Calu3 (cell line): ENCODE measurements around the gene NOL9. TPM values are rescaled to one million over a fixed set of nuclear protein-coding genes. Genes with fewer than 3 reads are reported as not detected.

Source experiments
- BruUV-seq: library from RNA; stranded (reverse); fragments of 400-500 nt; replicated peaks from 2 replicates; lab custom pipeline; 2021; lab: Mats Ljungman, UMichigan
- CTCF ChIA-PET: fragments of 300-600 bp; sonication (Branson Sonifier 250); formaldehyde crosslinking; loops from one replicate; lab custom pipeline; 2022; ENCODE audit warnings: antibody characterized with exemption; lab: Charles Lee
- DNase-seq: peaks from one replicate; pipeline ENCODE4 v3.0.0; 2022
- H3K27ac Mint-ChIP-seq: one replicate; pipeline ENCODE4 v1.8.0; 2022; ENCODE audit warnings: mixed read lengths; ENCODE audit not compliant: unreplicated experiment
- H3K27me3 Mint-ChIP-seq: one replicate; pipeline ENCODE4 v1.8.0; 2022; ENCODE audit warnings: mixed read lengths; ENCODE audit not compliant: unreplicated experiment
- H3K36me3 Mint-ChIP-seq: one replicate; pipeline ENCODE4 v1.8.0; 2022; ENCODE audit warnings: mild to moderate bottlenecking, moderate library complexity, mixed read lengths; ENCODE audit not compliant: insufficient read depth, unreplicated experiment
- H3K4me1 Mint-ChIP-seq: one replicate; pipeline ENCODE4 v1.8.0; 2022; ENCODE audit warnings: mild to moderate bottlenecking, low read depth, mixed read lengths; ENCODE audit not compliant: unreplicated experiment
- H3K4me3 Mint-ChIP-seq: one replicate; pipeline ENCODE4 v1.8.0; 2022; ENCODE audit warnings: mild to moderate bottlenecking, low read depth, moderate library complexity, mixed read lengths; ENCODE audit not compliant: unreplicated experiment
- H3K9me3 Mint-ChIP-seq: one replicate; pipeline ENCODE4 v1.8.0; 2022; ENCODE audit warnings: low read depth, mixed read lengths; ENCODE audit not compliant: unreplicated experiment
- intact Hi-C: fragments of 100-400 bp; cut with micrococcal nuclease; formaldehyde crosslinking; loops from one replicate; pipeline ENCODE4 v1.10.0; 2022; ENCODE audit not compliant: unreplicated experiment
- total RNA-seq: library from RNA; stranded (reverse); gene quantifications from 2 replicates; pipeline ENCODE4 v1.2.3, GENCODE V29; 2022
- TF ChIP-seq, protein P1 (sequence below): fragments of 200-600 bp; IDR thresholded peaks from one replicate; pipeline ENCODE4 v1.8.0; 2022; ENCODE audit warnings: antibody characterized with exemption; ENCODE audit not compliant: unreplicated experiment

Gene NOL9
- total RNA-seq, 1 experiment from 2014 or later, result 30.4 TPM

DNA sequence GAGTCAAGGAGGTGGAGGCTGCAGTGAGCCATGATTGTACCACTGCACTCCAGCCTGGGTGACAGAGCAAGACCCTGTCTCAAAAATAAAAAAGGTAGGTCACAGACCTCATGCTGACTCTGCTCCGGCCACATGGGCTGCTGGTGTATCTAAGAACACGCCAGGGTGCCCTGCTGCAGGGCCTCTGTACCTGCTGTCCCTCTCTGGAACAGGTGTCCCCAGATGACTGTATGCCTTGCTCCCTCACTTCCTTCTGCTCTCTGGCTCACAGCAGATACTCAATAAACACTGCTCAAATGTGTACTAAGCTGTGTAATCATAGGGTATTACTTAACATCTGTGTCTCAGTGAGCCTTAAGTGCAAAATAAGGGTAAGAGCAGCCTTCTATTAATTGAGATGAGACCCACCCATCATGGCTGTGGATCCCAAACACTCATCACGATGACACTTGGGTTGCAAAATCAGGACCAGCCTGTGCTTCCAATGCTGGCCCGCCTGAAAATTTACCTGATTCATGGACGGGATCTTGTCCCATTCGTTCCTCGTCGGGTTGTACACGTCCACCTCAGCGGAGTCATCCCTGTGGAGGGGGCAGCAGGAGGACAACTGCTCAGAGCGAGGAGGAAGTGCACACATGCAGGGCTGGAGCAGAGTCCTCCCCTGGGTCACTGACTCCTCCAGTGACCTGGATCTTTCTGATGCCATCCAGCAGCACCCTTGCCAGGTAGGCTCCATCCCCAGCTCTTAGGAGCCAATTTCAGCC is 40.8 kb upstream of the NOL9 start:
- TF ChIP-seq, protein P1, sequence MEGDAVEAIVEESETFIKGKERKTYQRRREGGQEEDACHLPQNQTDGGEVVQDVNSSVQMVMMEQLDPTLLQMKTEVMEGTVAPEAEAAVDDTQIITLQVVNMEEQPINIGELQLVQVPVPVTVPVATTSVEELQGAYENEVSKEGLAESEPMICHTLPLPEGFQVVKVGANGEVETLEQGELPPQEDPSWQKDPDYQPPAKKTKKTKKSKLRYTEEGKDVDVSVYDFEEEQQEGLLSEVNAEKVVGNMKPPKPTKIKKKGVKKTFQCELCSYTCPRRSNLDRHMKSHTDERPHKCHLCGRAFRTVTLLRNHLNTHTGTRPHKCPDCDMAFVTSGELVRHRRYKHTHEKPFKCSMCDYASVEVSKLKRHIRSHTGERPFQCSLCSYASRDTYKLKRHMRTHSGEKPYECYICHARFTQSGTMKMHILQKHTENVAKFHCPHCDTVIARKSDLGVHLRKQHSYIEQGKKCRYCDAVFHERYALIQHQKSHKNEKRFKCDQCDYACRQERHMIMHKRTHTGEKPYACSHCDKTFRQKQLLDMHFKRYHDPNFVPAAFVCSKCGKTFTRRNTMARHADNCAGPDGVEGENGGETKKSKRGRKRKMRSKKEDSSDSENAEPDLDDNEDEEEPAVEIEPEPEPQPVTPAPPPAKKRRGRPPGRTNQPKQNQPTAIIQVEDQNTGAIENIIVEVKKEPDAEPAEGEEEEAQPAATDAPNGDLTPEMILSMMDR, result no peak
- no peak for DNase-seq
- Mint-ChIP-seq H3K9me3 (no peaks in the 10 kb centered on the region), H3K36me3 (peaks cover 41% of the 10 kb centered on the region), H3K4me1 (no peaks in the 10 kb centered on the region), H3K4me3 (no peak overlapping the region), H3K27me3 (no peaks in the 10 kb centered on the region), H3K27ac (no peak overlapping the region)
- BruUV-seq, result no TSS peak
- CTCF ChIA-PET, result no interaction called here
- intact Hi-C loops, result no loop called here

DNA sequence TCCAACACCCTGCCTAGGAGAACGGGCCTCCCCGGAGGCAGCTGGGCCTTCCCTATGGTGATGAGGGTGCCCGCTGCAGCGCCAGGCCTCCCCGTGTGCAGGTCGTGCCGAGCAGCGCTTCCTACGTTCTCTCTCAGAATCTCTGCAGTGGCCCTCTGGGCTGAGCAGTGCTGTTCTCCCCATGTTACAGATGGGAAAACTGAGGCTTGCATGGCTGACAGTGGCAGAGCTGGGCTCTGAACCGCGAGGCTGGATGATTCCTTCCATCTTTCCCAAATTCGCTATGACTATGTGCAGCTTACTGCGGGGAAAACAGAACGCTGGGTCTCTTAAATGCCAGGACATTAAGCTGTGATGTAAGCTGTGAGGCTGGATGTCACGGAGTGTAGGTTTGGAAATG is 39.5 kb upstream of the NOL9 start:
- no TSS peak for BruUV-seq
- TF ChIP-seq, protein P1, result no peak
- Mint-ChIP-seq H3K4me3 (no peak overlapping the region), H3K27me3 (no peaks in the 10 kb centered on the region), H3K36me3 (peaks cover 29% of the 10 kb centered on the region), H3K27ac (no peak overlapping the region), H3K4me1 (no peaks in the 10 kb centered on the region), H3K9me3 (no peaks in the 10 kb centered on the region)
- CTCF ChIA-PET, result no interaction called here
- no peak for DNase-seq
- intact Hi-C loops, result no loop called here

DNA sequence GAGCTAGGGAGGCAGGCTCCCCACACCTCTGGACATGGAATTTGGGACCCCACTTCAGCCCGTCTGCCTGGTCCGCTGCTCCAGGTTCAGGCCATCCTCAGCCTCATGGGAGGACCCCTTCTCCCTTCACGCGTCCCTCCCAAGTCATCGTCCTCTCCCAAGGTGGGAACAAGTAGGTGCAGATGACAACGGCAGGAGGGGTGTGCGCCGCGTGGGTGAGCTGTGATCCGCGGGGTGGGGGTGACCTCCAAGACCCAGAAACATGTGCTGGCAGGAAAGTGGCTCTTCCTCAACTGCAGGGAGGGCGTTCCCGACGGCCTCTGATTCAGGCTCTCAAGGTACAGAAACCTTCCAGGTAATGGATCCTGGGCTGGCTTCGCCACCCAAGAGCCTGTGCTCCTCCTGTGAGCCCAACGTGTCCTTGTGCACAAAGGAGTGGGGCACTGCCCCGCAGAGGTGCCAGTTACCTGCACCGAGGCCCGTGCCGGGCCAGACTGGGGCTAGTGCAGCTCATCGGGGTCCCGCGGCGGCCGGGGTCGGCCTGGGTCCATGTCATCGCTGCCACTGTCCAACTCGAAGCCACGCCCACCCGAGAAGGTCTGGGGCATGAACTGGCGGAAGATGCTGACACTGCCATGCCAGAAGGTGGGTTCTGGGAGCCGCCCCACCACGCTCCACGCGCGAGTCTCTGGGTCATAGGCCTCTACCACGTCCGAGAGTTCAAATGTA is 38.7 kb upstream of the NOL9 start:
- H3K4me3 Mint-ChIP-seq, result no peak overlapping the region

DNA sequence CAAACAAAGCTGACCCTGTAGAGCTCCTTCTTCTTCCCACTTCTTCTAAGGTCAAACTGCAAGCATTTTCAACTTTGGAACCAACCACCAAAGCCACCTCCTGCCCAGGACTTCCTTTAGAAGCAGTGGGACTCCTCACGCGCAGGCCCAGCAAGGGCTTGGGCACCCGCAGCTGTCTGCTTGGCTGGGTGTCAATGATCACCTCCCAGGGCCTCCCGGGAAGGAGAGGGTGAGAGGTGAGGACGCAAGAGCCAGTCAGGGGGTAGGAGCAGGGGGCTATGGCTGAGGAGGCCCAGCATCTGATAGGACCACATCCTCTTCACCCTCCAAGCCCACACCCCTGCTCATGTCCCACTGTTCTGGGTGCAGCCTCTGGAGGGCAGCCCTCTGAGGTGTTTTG is 38.1 kb upstream of the NOL9 start:
- H3K27me3 Mint-ChIP-seq, result no peaks in the 10 kb centered on the region
- CTCF ChIA-PET, result no interaction called here
- no peaks in the 10 kb centered on the region for H3K9me3 Mint-ChIP-seq
- peaks cover 17% of the 10 kb centered on the region for H3K36me3 Mint-ChIP-seq
- no peak overlapping the region for H3K4me3 Mint-ChIP-seq
- H3K27ac Mint-ChIP-seq, result no peak overlapping the region
- no TSS peak for BruUV-seq
- no peak for DNase-seq
- no peaks in the 10 kb centered on the region for H3K4me1 Mint-ChIP-seq
- TF ChIP-seq, protein P1, result no peak
- intact Hi-C loops, result no loop called here

More for the DNA sequence above, 38.7 kb upstream of the NOL9 start:
- Mint-ChIP-seq H3K36me3 (peaks cover 22% of the 10 kb centered on the region), H3K27me3 (no peaks in the 10 kb centered on the region), H3K9me3 (no peaks in the 10 kb centered on the region), H3K27ac (no peak overlapping the region), H3K4me1 (no peaks in the 10 kb centered on the region)
- DNase-seq, result no peak
- CTCF ChIA-PET, result no interaction called here
- BruUV-seq, result no TSS peak
- intact Hi-C loops, result no loop called here
- TF ChIP-seq, protein P1, result no peak
